ENCODE results near the gene IGF2R.

- TF ChIP-seq, protein P1, sequence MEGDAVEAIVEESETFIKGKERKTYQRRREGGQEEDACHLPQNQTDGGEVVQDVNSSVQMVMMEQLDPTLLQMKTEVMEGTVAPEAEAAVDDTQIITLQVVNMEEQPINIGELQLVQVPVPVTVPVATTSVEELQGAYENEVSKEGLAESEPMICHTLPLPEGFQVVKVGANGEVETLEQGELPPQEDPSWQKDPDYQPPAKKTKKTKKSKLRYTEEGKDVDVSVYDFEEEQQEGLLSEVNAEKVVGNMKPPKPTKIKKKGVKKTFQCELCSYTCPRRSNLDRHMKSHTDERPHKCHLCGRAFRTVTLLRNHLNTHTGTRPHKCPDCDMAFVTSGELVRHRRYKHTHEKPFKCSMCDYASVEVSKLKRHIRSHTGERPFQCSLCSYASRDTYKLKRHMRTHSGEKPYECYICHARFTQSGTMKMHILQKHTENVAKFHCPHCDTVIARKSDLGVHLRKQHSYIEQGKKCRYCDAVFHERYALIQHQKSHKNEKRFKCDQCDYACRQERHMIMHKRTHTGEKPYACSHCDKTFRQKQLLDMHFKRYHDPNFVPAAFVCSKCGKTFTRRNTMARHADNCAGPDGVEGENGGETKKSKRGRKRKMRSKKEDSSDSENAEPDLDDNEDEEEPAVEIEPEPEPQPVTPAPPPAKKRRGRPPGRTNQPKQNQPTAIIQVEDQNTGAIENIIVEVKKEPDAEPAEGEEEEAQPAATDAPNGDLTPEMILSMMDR (IDR thresholded peaks at IDR 0.05; ENCODE audit: low read length), result no peak
- TF ChIP-seq EZH2 (optimal IDR thresholded peaks at IDR 0.05; ENCODE audit: low read depth, low read length) (no peak), EZH2phosphoT487 (IDR thresholded peaks at IDR 0.05; ENCODE audit: low read length) (no peak)
Observed at GRCh38 chr6:159957071-159957673, 11.7 kb upstream of the IGF2R start.

All from MM.1S (cell line).